Fibroblast of mammary gland (primary cell): ENCODE data around the gene UBB.

Experiments used
- DNase-seq: peaks from one replicate; pipeline ENCODE4 v3.0.0-alpha.2; 2010; ENCODE audit warnings: low read depth
- H3K4me3 ChIP-seq: 2 replicates; pipeline ENCODE4 v1.5.1; 2011; ENCODE audit warnings: low read depth, mild to moderate bottlenecking, low read length, moderate library complexity; ENCODE audit not compliant: control insufficient read depth
- CTCF ChIP-seq: conservative IDR thresholded peaks from 2 replicates; pipeline ENCODE4 v1.5.1; 2011; ENCODE audit warnings: low read depth, low read length, inconsistent platforms; ENCODE audit not compliant: control insufficient read depth, insufficient read depth

UBB gene

GRCh38 chr17:16345565-16345964, 35.3 kb upstream of the UBB start:
- TF ChIP-seq CTCF, result no peak
- H3K4me3 ChIP-seq, result no peak overlapping the region
- DNase-seq, result no peak

- no peak for DNase-seq
- TF ChIP-seq CTCF, result no peak
- no peak overlapping the region for H3K4me3 ChIP-seq
Observed at GRCh38 chr17:16346721-16347271, 34.1 kb upstream of the UBB start.

DNA sequence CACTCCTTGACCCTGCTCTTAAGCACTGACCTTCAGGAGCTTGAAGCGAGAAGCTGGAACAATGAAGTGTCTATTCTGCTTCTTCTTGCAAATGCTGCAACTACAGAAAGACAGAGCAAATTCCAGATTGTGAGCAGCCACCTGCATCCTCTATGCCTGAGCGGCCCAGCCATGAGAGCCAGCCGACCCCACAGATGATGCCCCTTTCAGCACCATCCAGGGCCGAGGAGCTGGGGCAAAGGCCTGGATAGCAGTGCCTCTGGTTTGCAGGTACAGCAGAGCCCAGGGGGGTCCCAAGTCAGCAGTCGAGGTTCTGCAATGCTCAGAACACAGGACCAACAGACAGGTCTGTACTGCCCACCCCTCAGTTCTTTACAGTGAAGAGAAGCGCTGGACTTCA, 32.3 kb upstream of the UBB start:
- no peak for TF ChIP-seq CTCF
- H3K4me3 ChIP-seq, result no peak overlapping the region
- DNase-seq, result no peak

GRCh38 chr17:16349431-16349830, 31.5 kb upstream of the UBB start:
- no peak for TF ChIP-seq CTCF
- H3K4me3 ChIP-seq, result no peak overlapping the region
- DNase-seq, result no peak

GRCh38 chr17:16351831-16352230, 29.1 kb upstream of the UBB start:
- peak; percentile 52 for DNase-seq
- H3K4me3 ChIP-seq, result peak overlapping the region; percentile 76
- no peak for TF ChIP-seq CTCF

DNA sequence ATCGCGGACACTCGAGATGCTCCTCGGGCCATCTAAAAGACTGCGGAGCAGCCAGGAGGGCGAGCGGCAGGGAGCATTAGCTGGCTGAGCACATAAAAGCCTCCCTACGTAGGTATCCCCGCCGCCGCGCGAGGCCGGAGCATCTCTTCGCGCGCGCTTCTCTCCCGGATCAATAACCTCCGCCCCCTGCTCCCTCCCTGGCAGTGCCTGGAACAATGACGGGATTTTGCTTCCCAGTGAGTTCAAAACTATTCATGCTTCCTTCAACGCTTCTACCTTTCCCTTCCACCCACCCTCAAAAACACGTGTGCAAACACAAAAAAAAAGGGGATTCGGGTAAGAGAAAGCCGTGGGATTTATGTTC, 28.6 kb upstream of the UBB start:
- peak overlapping the region; percentile 76 for H3K4me3 ChIP-seq
- DNase-seq, result peak; percentile 41
- no peak for TF ChIP-seq CTCF
